Panc1 (cell line): ENCODE results near the gene VSNL1. TPM values are rescaled to one million over a fixed set of nuclear protein-coding genes. Genes with fewer than 3 reads are reported as not detected.

Experiments used
- ATAC-seq: fragments of 200-7000 bp; cut with Tn5 transposase; 2 replicates; pipeline ENCODE4 v1.9.1; 2020; ENCODE audit warnings: mild to moderate bottlenecking, moderate library complexity
- BruUV-seq: library from RNA; stranded (reverse); fragments of 400-500 nt; replicated peaks from 2 replicates; lab custom pipeline; 2021; lab: Mats Ljungman, UMichigan
- CTCF ChIA-PET: fragments of 300-600 bp; sonication (Branson Sonifier 250); formaldehyde crosslinking; loops from one replicate; lab custom pipeline; 2022; ENCODE audit warnings: antibody characterized with exemption; lab: Charles Lee
- POLR2A ChIA-PET: fragments of 300-600 bp; sonication (Branson Sonifier 250); formaldehyde crosslinking; loops from one replicate; lab custom pipeline; 2022; ENCODE audit warnings: antibody characterized with exemption; lab: Charles Lee
- DNase-seq: peaks from one replicate; pipeline ENCODE4 v3.0.0-alpha.2; 2010; ENCODE audit warnings: low read depth, low spot score
- H3K27ac ChIP-seq: 2 replicates; pipeline ENCODE4 v1.5.1; 2011; ENCODE audit warnings: mild to moderate bottlenecking, low read length, inconsistent platforms
- H3K27me3 ChIP-seq: fragments of 200-500 bp; sonication (Bioruptor generic); 2 replicates; pipeline ENCODE4 v1.6.0; 2014; ENCODE audit warnings: low read length, inconsistent platforms; ENCODE audit not compliant: control insufficient read depth, insufficient read depth
- H3K36me3 ChIP-seq: fragments of 200-500 bp; sonication (Bioruptor generic); 2 replicates; pipeline ENCODE4 v1.5.1; 2014; ENCODE audit warnings: inconsistent platforms, mild to moderate bottlenecking, low read length, moderate library complexity; ENCODE audit not compliant: control insufficient read depth, insufficient read depth
- H3K4me1 ChIP-seq: 2 replicates; pipeline ENCODE4 v1.5.1; 2011; ENCODE audit warnings: inconsistent platforms, mild to moderate bottlenecking, low read length, moderate library complexity; ENCODE audit not compliant: control insufficient read depth, insufficient read depth
- H3K4me3 ChIP-seq, 2 experiments: 2 replicates each; pipeline ENCODE4 v1.5.1; 2011 to 2012; ENCODE audit warnings: low read depth in 2 of 2, low read length in 2 of 2, mild to moderate bottlenecking in 2 of 2, inconsistent platforms in 1 of 2, moderate library complexity in 1 of 2
- H3K9me3 ChIP-seq: fragments of 200-500 bp; sonication (Bioruptor generic); 2 replicates; pipeline ENCODE4 v1.5.1; 2014; ENCODE audit warnings: low read depth, mild to moderate bottlenecking, inconsistent platforms, low read length, moderate library complexity; ENCODE audit not compliant: control insufficient read depth, insufficient read depth
- CTCF ChIP-seq: fragments of 450-650 bp; IDR thresholded peaks from 2 replicates; pipeline ENCODE4 v1.5.1; 2017; ENCODE audit warnings: mild to moderate bottlenecking
- POLR2AphosphoS5 ChIP-seq: IDR thresholded peaks from 2 replicates; pipeline ENCODE4 v1.6.1; 2012; ENCODE audit warnings: mild to moderate bottlenecking, low read depth, low read length, moderate library complexity
- SIN3A ChIP-seq: IDR thresholded peaks from 2 replicates; pipeline ENCODE4 v1.6.1; 2012; ENCODE audit warnings: low read depth, mild to moderate bottlenecking, low read length, moderate library complexity, borderline replicate concordance; ENCODE audit not compliant: insufficient read depth
- TCF7L2 ChIP-seq: IDR thresholded peaks from 2 replicates; pipeline ENCODE4 v1.6.1; 2011; ENCODE audit warnings: mild to moderate bottlenecking, low read depth, low read length, inconsistent platforms
- in situ Hi-C: cut with HindIII; loops from 2 replicates; pipeline ENCODE4 v1.10.0; 2016; ENCODE audit warnings: low sequenced_read_pairs, low pct_unique_long_range_greater_than_20kb
- intact Hi-C: fragments of 100-400 bp; cut with micrococcal nuclease; formaldehyde crosslinking; loops from one replicate; pipeline ENCODE4 v1.10.0; 2022; ENCODE audit not compliant: unreplicated experiment
- total RNA-seq: library from RNA; stranded (reverse); gene quantifications from one replicate; pipeline ENCODE4 v1.2.1, GENCODE V29; 2021; ENCODE audit not compliant: unreplicated experiment
- TF ChIP-seq, protein P1 (sequence below), 2 experiments: IDR thresholded peaks; 2 replicates each; pipeline ENCODE4 v1.6.1; 2011 to 2012; ENCODE audit warnings: low read depth in 2 of 2, control low read depth in 1 of 2, low read length in 1 of 2, mild to moderate bottlenecking in 1 of 2, moderate library complexity in 1 of 2; ENCODE audit not compliant: insufficient read depth in 1 of 2

The VSNL1 gene
- total RNA-seq, 1 experiment from 2014 or later = not detected

DNA sequence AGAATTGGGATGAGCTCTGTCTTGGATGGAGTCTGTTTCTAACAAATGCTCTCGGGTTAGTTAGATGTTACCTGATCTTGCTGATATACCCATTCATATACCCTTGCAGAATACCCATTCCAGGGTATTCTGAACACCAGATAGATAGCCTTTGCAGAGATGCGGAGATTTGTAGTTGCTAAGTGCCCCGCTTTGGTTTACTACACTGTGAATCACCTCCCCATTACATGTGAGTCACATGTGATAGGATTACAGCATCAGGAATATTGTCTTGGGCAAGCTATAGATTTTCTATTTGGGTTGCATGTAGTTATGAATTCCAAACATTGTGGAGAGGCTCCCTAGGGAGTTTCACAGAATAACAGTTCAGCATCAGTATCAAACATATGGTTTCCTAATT is 3.8 kb downstream of the VSNL1 start:
- no peak for DNase-seq
- BruUV-seq = no TSS peak
- H3K9me3 ChIP-seq = no peaks in the 10 kb centered on the region
- no peak overlapping the region for H3K4me3 ChIP-seq
- in situ Hi-C loops = no loop called here
- TF ChIP-seq TCF7L2 (no peak), CTCF (no peak), SIN3A (no peak), POLR2AphosphoS5 (no peak)
- TF ChIP-seq, protein P1, sequence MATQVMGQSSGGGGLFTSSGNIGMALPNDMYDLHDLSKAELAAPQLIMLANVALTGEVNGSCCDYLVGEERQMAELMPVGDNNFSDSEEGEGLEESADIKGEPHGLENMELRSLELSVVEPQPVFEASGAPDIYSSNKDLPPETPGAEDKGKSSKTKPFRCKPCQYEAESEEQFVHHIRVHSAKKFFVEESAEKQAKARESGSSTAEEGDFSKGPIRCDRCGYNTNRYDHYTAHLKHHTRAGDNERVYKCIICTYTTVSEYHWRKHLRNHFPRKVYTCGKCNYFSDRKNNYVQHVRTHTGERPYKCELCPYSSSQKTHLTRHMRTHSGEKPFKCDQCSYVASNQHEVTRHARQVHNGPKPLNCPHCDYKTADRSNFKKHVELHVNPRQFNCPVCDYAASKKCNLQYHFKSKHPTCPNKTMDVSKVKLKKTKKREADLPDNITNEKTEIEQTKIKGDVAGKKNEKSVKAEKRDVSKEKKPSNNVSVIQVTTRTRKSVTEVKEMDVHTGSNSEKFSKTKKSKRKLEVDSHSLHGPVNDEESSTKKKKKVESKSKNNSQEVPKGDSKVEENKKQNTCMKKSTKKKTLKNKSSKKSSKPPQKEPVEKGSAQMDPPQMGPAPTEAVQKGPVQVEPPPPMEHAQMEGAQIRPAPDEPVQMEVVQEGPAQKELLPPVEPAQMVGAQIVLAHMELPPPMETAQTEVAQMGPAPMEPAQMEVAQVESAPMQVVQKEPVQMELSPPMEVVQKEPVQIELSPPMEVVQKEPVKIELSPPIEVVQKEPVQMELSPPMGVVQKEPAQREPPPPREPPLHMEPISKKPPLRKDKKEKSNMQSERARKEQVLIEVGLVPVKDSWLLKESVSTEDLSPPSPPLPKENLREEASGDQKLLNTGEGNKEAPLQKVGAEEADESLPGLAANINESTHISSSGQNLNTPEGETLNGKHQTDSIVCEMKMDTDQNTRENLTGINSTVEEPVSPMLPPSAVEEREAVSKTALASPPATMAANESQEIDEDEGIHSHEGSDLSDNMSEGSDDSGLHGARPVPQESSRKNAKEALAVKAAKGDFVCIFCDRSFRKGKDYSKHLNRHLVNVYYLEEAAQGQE (IDR thresholded peaks at IDR 0.05; ENCODE audit: insufficient read depth in 1 of 2, low read depth in 2 of 2, low read length in 1 of 2) = no peak
- H3K27ac ChIP-seq = no peak overlapping the region
- POLR2A ChIA-PET = no interaction called here
- H3K27me3 ChIP-seq = peaks cover 25% of the 10 kb centered on the region
- CTCF ChIA-PET = no interaction called here
- H3K4me1 ChIP-seq = peaks cover 7% of the 10 kb centered on the region
- ATAC-seq = no peak
- H3K36me3 ChIP-seq = peaks cover 4% of the 10 kb centered on the region; the same call in 1 of the 2 replicates
- intact Hi-C loops = no loop called here

GRCh38 chr2:17545680-17546613 is 5.5 kb downstream of the VSNL1 start:
- H3K27ac ChIP-seq = no peak overlapping the region
- TF ChIP-seq SIN3A (no peak), TCF7L2 (no peak), CTCF (no peak)
- intact Hi-C loops (no loop called here), in situ Hi-C loops (no loop called here)
- ChIA-PET CTCF (no interaction called here), POLR2A (no interaction called here)
- BruUV-seq = no TSS peak
- H3K4me1 ChIP-seq = peaks cover 3% of the 10 kb centered on the region
- H3K9me3 ChIP-seq = no peaks in the 10 kb centered on the region
- no peak for DNase-seq
- no peak overlapping the region for H3K4me3 ChIP-seq
- peaks cover 19% of the 10 kb centered on the region for H3K27me3 ChIP-seq
- H3K36me3 ChIP-seq = 0 out of 2 replicates have a peak, but pooled peaks cover 3% of the 10 kb centered on the region
- no peak for ATAC-seq
